ENCODE data around the gene LDLRAD4. TPM values are rescaled to one million over a fixed set of nuclear protein-coding genes. Genes with fewer than 3 reads are reported as not detected.
"Not testable (repeated sequence)": the region's sequence is repeated elsewhere in the genome, so short reads cannot be mapped to it uniquely, and the experiment has no call there.

LDLRAD4 gene
- total RNA-seq, 3 donors from 2014 or later = 17.5 to 20.4 (median 18.3) TPM

GRCh38 chr18:13477147-13477683 is 258.7 kb downstream of the LDLRAD4 start:
- DNase-seq (no peak), ATAC-seq (no peak)
- Mint-ChIP-seq H3K4me1 (ENCODE audit: low read depth) (peaks cover 25% of the 10 kb centered on the region), H3K36me3 (ENCODE audit: insufficient read depth) (peaks cover 38% of the 10 kb centered on the region), H3K9me3 (peaks cover 5% of the 10 kb centered on the region), H3K4me3 (no peak overlapping the region), H3K27me3 (ENCODE audit: low read depth) (no peaks in the 10 kb centered on the region)

DNA sequence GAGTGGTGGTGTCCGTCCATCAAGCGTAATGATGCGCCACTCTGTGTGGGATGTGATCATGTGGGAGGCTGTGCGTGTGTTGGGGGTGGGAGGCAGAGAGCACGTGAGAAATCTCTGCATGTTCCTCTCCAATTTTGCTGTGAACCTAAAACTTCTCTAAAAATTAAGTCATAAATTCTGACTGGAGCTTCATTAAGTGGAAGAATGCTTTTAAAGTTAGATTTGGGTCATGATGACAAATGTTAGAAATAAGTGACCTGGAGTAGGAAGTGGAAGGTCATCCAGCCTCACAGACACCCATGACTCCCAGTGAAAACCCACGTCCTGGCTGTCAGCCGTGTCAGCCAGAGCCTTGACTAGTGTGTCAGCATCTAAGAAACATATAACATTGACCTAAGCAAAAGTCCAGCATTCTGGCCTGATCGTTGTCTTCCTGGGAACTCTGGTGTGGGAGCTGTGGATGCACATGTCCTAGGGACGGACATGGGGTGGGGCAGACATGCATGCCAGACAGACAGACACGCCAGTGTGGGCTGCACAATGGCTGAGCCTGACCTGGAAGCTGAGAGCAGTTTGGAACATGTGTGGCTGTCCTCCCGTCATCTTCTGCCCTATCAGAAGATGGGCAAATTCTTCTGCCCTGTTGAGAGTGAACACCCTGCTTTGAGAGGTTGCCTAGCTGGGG is 262.2 kb downstream of the LDLRAD4 start:
- H3K36me3 Mint-ChIP-seq (ENCODE audit: insufficient read depth) = peaks cover 18% of the 10 kb centered on the region
- peaks cover 5% of the 10 kb centered on the region for H3K9me3 Mint-ChIP-seq
- H3K4me1 Mint-ChIP-seq (ENCODE audit: low read depth) = peaks cover 38% of the 10 kb centered on the region
- no peaks in the 10 kb centered on the region for H3K27me3 Mint-ChIP-seq (ENCODE audit: low read depth)
- ATAC-seq (no peak), DNase-seq (no peak)
- no peak overlapping the region for H3K4me3 Mint-ChIP-seq

DNA sequence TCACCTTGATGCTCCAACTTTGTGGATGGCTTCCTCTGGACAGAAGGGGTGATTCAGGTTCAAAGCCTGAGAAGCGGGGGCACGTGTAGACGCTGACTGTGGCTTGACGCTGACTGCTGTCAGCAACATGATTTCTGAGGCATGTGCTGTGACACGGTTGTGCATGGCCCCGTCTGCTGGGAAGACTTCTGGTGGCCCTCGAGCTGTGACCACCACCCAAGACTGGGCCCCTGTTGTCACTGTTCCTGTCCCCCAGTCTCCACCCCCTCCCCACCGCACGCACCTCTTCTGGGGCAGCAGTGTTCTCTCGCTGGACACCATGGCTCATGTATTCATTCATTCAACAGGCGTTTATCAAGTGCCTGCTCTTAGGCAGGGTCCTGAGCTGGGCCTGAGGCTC is 262.8 kb downstream of the LDLRAD4 start:
- Mint-ChIP-seq H3K4me1 (ENCODE audit: low read depth) (peaks cover 37% of the 10 kb centered on the region), H3K27me3 (ENCODE audit: low read depth) (no peaks in the 10 kb centered on the region), H3K36me3 (ENCODE audit: insufficient read depth) (peaks cover 15% of the 10 kb centered on the region), H3K9me3 (peaks cover 5% of the 10 kb centered on the region), H3K4me3 (no peak overlapping the region)
- no peak for DNase-seq
- no peak for ATAC-seq

DNA sequence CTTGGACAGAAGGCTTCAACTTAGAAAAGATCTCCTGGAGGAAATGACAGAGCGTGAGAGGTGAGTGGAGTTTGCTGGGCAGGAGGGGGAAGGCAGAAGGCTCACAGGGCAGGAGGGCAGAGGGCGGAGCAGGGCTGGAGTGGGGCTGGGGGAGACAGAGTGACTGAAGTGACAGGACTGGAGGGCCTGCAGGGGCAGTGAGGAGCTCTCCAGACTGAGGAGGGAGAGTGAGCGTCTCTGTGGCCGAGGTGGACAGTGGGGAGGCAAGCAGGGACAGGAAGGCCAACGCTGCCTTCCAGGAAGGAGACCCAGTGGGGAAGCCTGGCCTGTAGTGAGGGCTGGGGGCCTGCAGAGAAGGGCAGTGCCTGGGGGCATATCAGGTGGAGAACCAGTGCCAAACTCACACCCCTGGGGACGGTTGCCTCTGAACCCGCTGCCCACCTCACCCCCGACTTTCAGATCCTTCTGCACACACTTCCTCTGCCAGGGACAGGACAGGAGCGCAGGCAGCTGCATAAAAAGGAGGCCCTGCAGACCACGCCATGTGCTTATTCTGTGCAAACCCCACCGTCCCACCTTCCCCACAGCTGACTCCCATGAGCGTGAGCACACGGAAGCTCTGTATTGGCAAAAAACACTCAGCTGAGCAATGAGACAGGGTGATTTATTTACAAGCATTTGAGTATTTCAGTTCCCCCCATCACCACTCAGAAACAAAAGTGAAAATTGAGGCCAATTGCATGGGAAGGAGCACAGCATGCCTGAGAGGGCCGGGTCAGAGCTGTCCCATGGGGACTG is 263.5 kb downstream of the LDLRAD4 start:
- Mint-ChIP-seq H3K27me3 (ENCODE audit: low read depth) (no peaks in the 10 kb centered on the region), H3K9me3 (peaks cover 5% of the 10 kb centered on the region), H3K4me3 (no peak overlapping the region), H3K36me3 (ENCODE audit: insufficient read depth) (peaks cover 11% of the 10 kb centered on the region), H3K4me1 (ENCODE audit: low read depth) (peaks cover 39% of the 10 kb centered on the region)
- DNase-seq (no peak), ATAC-seq (no peak)

- H3K4me3 Mint-ChIP-seq = no peak overlapping the region
- H3K36me3 Mint-ChIP-seq (ENCODE audit: insufficient read depth) = peaks cover 10% of the 10 kb centered on the region
- peaks cover 5% of the 10 kb centered on the region for H3K9me3 Mint-ChIP-seq
- H3K4me1 Mint-ChIP-seq (ENCODE audit: low read depth) = peaks cover 43% of the 10 kb centered on the region
- H3K27me3 Mint-ChIP-seq (ENCODE audit: low read depth) = no peaks in the 10 kb centered on the region
- ATAC-seq = no peak
- no peak for DNase-seq
Observed at GRCh38 chr18:13482618-13482945, 264.0 kb downstream of the LDLRAD4 start.

GRCh38 chr18:13483316-13484270 is 265.0 kb downstream of the LDLRAD4 start:
- ATAC-seq (peak in 1 of 2 donors; percentile 19), DNase-seq (no peak)
- peaks cover 43% of the 10 kb centered on the region for H3K4me1 Mint-ChIP-seq (ENCODE audit: low read depth)
- no peak overlapping the region for H3K4me3 Mint-ChIP-seq
- H3K27me3 Mint-ChIP-seq (ENCODE audit: low read depth) = no peaks in the 10 kb centered on the region
- peaks cover 3% of the 10 kb centered on the region for H3K9me3 Mint-ChIP-seq
- H3K36me3 Mint-ChIP-seq (ENCODE audit: insufficient read depth) = peaks cover 9% of the 10 kb centered on the region

GRCh38 chr18:13485182-13485581 is 266.6 kb downstream of the LDLRAD4 start:
- H3K4me1 Mint-ChIP-seq (ENCODE audit: low read depth) = peaks cover 41% of the 10 kb centered on the region
- ATAC-seq (no peak), DNase-seq (no peak)
- no peaks in the 10 kb centered on the region for H3K9me3 Mint-ChIP-seq
- no peaks in the 10 kb centered on the region for H3K27me3 Mint-ChIP-seq (ENCODE audit: low read depth)
- no peak overlapping the region for H3K4me3 Mint-ChIP-seq
- H3K36me3 Mint-ChIP-seq (ENCODE audit: insufficient read depth) = peaks cover 5% of the 10 kb centered on the region

DNA sequence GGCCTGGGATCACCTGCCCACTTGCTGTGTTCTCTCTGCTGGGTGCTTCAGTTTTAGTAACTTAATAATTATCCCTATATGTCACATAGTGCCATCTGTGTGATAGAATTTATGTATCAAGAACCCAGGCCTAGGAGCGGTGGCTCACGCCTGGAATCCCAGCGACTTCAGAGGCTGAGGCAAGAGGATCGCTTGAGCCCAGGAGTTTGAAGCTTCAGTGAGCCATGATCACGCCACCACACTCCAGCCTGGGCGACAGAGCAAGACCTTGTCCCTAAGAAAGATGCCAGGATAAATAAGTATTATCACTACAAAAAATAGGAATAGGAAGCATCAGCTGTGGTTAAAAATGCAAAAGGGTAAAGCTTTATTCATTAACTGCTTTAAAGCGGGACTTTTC is 267.0 kb downstream of the LDLRAD4 start:
- peaks cover 38% of the 10 kb centered on the region for H3K4me1 Mint-ChIP-seq (ENCODE audit: low read depth)
- H3K4me3 Mint-ChIP-seq = no peak overlapping the region
- peaks cover 5% of the 10 kb centered on the region for H3K36me3 Mint-ChIP-seq (ENCODE audit: insufficient read depth)
- H3K9me3 Mint-ChIP-seq = no peaks in the 10 kb centered on the region
- no peaks in the 10 kb centered on the region for H3K27me3 Mint-ChIP-seq (ENCODE audit: low read depth)
- ATAC-seq (no peak), DNase-seq (no peak)

DNA sequence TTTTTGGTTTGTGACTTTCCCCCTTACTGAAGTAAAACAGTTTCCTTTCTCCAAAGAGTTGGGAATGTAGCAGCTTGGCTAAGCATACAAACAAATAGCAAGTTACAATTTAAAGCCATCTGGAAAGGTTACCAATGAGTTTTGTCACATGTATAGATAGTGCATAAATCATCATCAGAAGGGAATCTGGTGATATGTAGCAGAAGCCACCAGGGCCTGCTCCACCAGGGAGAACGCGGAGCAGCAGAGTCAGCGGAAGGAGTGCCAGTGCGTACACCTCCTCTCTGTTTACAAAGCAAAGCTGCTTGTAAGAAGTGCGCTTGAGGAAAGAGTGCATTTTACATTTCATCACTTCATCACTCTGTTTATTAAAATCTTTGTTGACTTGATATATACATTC is 267.7 kb downstream of the LDLRAD4 start:
- ATAC-seq = no peak
- no peak for DNase-seq
- H3K4me1 Mint-ChIP-seq (ENCODE audit: low read depth) = peaks cover 32% of the 10 kb centered on the region
- H3K27me3 Mint-ChIP-seq (ENCODE audit: low read depth) = no peaks in the 10 kb centered on the region
- H3K4me3 Mint-ChIP-seq = no peak overlapping the region
- peaks cover 7% of the 10 kb centered on the region for H3K36me3 Mint-ChIP-seq (ENCODE audit: insufficient read depth)
- H3K9me3 Mint-ChIP-seq = no peaks in the 10 kb centered on the region

DNA sequence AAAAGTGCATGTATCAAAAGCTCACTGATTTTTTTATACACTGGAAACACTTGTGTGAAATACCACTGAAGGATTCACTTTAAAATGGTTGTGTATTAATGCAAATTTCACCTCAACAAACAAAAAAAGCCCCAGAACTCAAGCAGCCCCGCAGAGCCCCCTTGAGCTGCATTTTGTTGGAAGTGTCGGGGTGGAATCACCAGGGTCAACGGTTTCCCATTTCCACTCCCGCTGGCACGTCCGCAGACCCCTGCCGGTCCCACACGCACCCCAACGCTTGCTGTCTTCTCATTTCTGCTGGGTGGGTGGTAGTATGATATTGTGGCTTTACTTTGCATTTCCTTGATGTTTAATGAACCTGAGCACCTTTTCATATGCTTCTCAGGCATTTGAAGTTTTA is 268.1 kb downstream of the LDLRAD4 start:
- Mint-ChIP-seq H3K36me3 (ENCODE audit: insufficient read depth) (peaks cover 9% of the 10 kb centered on the region), H3K4me1 (ENCODE audit: low read depth) (peaks cover 28% of the 10 kb centered on the region), H3K27me3 (ENCODE audit: low read depth) (no peaks in the 10 kb centered on the region), H3K9me3 (no peaks in the 10 kb centered on the region), H3K4me3 (no peak overlapping the region)
- no peak for DNase-seq
- ATAC-seq = no peak

GRCh38 chr18:13487237-13487636 is 268.7 kb downstream of the LDLRAD4 start:
- ATAC-seq = peak in 1 of 2 donors; percentile 23

GRCh38 chr18:13488281-13488929 is 269.8 kb downstream of the LDLRAD4 start:
- Mint-ChIP-seq H3K9me3 (no peaks in the 10 kb centered on the region), H3K4me3 (no peak overlapping the region), H3K4me1 (ENCODE audit: low read depth) (peaks cover 14% of the 10 kb centered on the region), H3K36me3 (ENCODE audit: insufficient read depth) (peaks cover 14% of the 10 kb centered on the region), H3K27me3 (ENCODE audit: low read depth) (no peaks in the 10 kb centered on the region)
- ATAC-seq (no peak), DNase-seq (no peak)

More at GRCh38 chr18:13487237-13487636, 268.7 kb downstream of the LDLRAD4 start:
- Mint-ChIP-seq H3K36me3 (ENCODE audit: insufficient read depth) (peaks cover 10% of the 10 kb centered on the region), H3K27me3 (ENCODE audit: low read depth) (no peaks in the 10 kb centered on the region), H3K4me3 (no peak overlapping the region), H3K9me3 (no peaks in the 10 kb centered on the region), H3K4me1 (ENCODE audit: low read depth) (peaks cover 25% of the 10 kb centered on the region)
- no peak for DNase-seq

- H3K4me1 Mint-ChIP-seq (ENCODE audit: low read depth); H3K4me3 Mint-ChIP-seq; ATAC-seq; H3K9me3 Mint-ChIP-seq; H3K27me3 Mint-ChIP-seq (ENCODE audit: low read depth); DNase-seq: not testable (repeated sequence)
- H3K36me3 Mint-ChIP-seq (ENCODE audit: insufficient read depth) = peaks cover 14% of the 10 kb centered on the region
Observed at GRCh38 chr18:13489303-13489702, 270.7 kb downstream of the LDLRAD4 start.

GRCh38 chr18:13491138-13491537 is 272.6 kb downstream of the LDLRAD4 start:
- Mint-ChIP-seq H3K4me1 (ENCODE audit: low read depth) (peaks cover 10% of the 10 kb centered on the region), H3K9me3 (no peaks in the 10 kb centered on the region), H3K36me3 (ENCODE audit: insufficient read depth) (peaks cover 18% of the 10 kb centered on the region), H3K27me3 (ENCODE audit: low read depth) (no peaks in the 10 kb centered on the region), H3K4me3 (no peak overlapping the region)
- DNase-seq (no peak), ATAC-seq (no peak)
